Measurements from ENCODE around the gene GALNT9. TPM values are rescaled to one million over a fixed set of nuclear protein-coding genes. Genes with fewer than 3 reads are reported as not detected.
"Not testable (repeated sequence)": the region's sequence is repeated elsewhere in the genome, so short reads cannot be mapped to it uniquely, and the experiment has no call there.

Gene GALNT9
- total and polyA plus RNA-seq, 2 experiments from 2014 or later, result 3.9 to 4.7 TPM

- Histone ChIP-seq H3K79me2 (no peaks in the 10 kb centered on the region), H3K36me3 (replicated peaks; ENCODE audit: insufficient read depth, low read depth) (no peaks in the 10 kb centered on the region), H2AFZ (no peak overlapping the region), H3K4me3 (no peak overlapping the region), H3K27me3 (peaks cover 7% of the 10 kb centered on the region), H3K27ac (no peak overlapping the region), H3K9me2 (replicated peaks; ENCODE audit: insufficient read depth) (no peaks in the 10 kb centered on the region), H3K4me1 (ENCODE audit: insufficient read depth) (peaks cover 4% of the 10 kb centered on the region), H3K4me2 (no peak overlapping the region), H4K20me1 (ENCODE audit: insufficient read depth, poor library complexity, severe bottlenecking) (no peaks in the 10 kb centered on the region), H3K9me3 (ENCODE audit: low read depth) (no peaks in the 10 kb centered on the region)
- no peak for TF ChIP-seq EZH2phosphoT487 (IDR thresholded peaks at IDR 0.05; ENCODE audit: low read depth, severe bottlenecking, unreplicated experiment)
- no peak for TF ChIP-seq EZH2 (IDR thresholded peaks at IDR 0.05; ENCODE audit: borderline replicate concordance)
- no peak for TF ChIP-seq CTCF (IDR thresholded peaks at IDR 0.05; ENCODE audit: poor library complexity)
- 94% methylated on average over 12 of the region's 14 CpGs for WGBS (ENCODE audit: low lambda C conversion rate, missing lambda C conversion rate)
- no peak for DNase-seq (ENCODE audit: low spot score)
Measured at GRCh38 chr12:132359551-132359950, 30.2 kb upstream of the GALNT9 start.

- H4K20me1 ChIP-seq (ENCODE audit: insufficient read depth, poor library complexity, severe bottlenecking); H3K27ac ChIP-seq; H3K9me3 ChIP-seq (ENCODE audit: low read depth); H3K4me3 ChIP-seq; H3K4me1 ChIP-seq (ENCODE audit: insufficient read depth); H3K27me3 ChIP-seq; H3K4me2 ChIP-seq; H2AFZ ChIP-seq; H3K9me2 ChIP-seq (replicated peaks; ENCODE audit: insufficient read depth); H3K36me3 ChIP-seq (replicated peaks; ENCODE audit: insufficient read depth, low read depth); DNase-seq (ENCODE audit: low spot score); H3K79me2 ChIP-seq: not testable (repeated sequence)
- 95% methylated on average over 35 of the region's 57 CpGs for WGBS (ENCODE audit: low lambda C conversion rate, missing lambda C conversion rate)
Measured at GRCh38 chr12:132358241-132359225, 29.1 kb upstream of the GALNT9 start.

GRCh38 chr12:132357623-132358186 is 28.3 kb upstream of the GALNT9 start:
- H3K9me2 ChIP-seq (replicated peaks; ENCODE audit: insufficient read depth), result no peaks in the 10 kb centered on the region
- H3K79me2 ChIP-seq, result no peaks in the 10 kb centered on the region
- peaks cover 7% of the 10 kb centered on the region for H3K27me3 ChIP-seq
- H3K36me3 ChIP-seq (replicated peaks; ENCODE audit: insufficient read depth, low read depth), result no peaks in the 10 kb centered on the region
- H3K4me1 ChIP-seq (ENCODE audit: insufficient read depth), result peaks cover 4% of the 10 kb centered on the region
- H3K4me2 ChIP-seq, result no peak overlapping the region
- H3K9me3 ChIP-seq (ENCODE audit: low read depth), result no peaks in the 10 kb centered on the region
- no peaks in the 10 kb centered on the region for H4K20me1 ChIP-seq (ENCODE audit: insufficient read depth, poor library complexity, severe bottlenecking)
- 90% methylated on average over 25 of the region's 25 CpGs for WGBS (ENCODE audit: low lambda C conversion rate, missing lambda C conversion rate)
- TF ChIP-seq CTCF (IDR thresholded peaks at IDR 0.05; ENCODE audit: poor library complexity) (no peak), EZH2 (IDR thresholded peaks at IDR 0.05; ENCODE audit: borderline replicate concordance) (no peak), EZH2phosphoT487 (IDR thresholded peaks at IDR 0.05; ENCODE audit: low read depth, severe bottlenecking, unreplicated experiment) (no peak)
- H2AFZ ChIP-seq, result no peak overlapping the region
- no peak overlapping the region for H3K4me3 ChIP-seq
- no peak overlapping the region for H3K27ac ChIP-seq
- DNase-seq (ENCODE audit: low spot score), result no peak

Measured in hepatocyte (in vitro differentiated cells).